K562 (cell line): ENCODE results near the gene SANBR. TPM values are rescaled to one million over a fixed set of nuclear protein-coding genes. Genes with fewer than 3 reads are reported as not detected.
A peak's percentile ranks its signal among the peaks of the same experiment; 100 is the strongest.

Experiments
- ATAC-seq: fragments of 200-7000 bp; cut with Tn5 transposase; 3 replicates; pipeline ENCODE4 v1.9.1; 2020; ENCODE audit warnings: moderate library complexity
- BruUV-seq: library from RNA; stranded (reverse); fragments of 400-500 nt; replicated peaks from 2 replicates; lab custom pipeline; 2021; lab: Mats Ljungman, UMichigan
- CTCF ChIA-PET: fragments of 300-600 bp; formaldehyde crosslinking; extraction: SDS; loops from one replicate; lab custom pipeline; 2021; ENCODE audit warnings: low intra/inter-chr PET ratio; lab: Yijun Ruan, JAX
- POLR2A ChIA-PET: fragments of 300-600, 350-650 bp; sonication (Branson Sonifier 250); formaldehyde crosslinking; extraction: SDS; loops from one replicate; lab custom pipeline; 2021; ENCODE audit warnings: antibody characterized with exemption, inconsistent platforms; lab: Yijun Ruan, JAX
- DNase-seq, 4 experiments: peaks; one replicate each; pipeline versions ENCODE4 v3.0.0 to v3.0.0-alpha.2; 2011 to 2018; ENCODE audit warnings: low spot score in 3 of 4, mixed read lengths in 3 of 4; ENCODE audit errors: extremely low read depth in 1 of 4
- FAIRE-seq: peaks from 2 replicates; lab custom pipeline; 2011; peaks lifted over from hg19 to GRCh38; lab: Jason Lieb, UNC
- H2AFZ ChIP-seq: 2 replicates; pipeline ENCODE4 v1.6.0; 2011; ENCODE audit warnings: low read depth, low read length, control low read depth, inconsistent platforms
- H3K27ac ChIP-seq: fragments of 200-600 bp; 3 replicates; pipeline ENCODE4 v1.8.0; 2011; ENCODE audit warnings: low read depth, mild to moderate bottlenecking, control low read depth, inconsistent platforms, low read length, moderate library complexity, mixed read lengths; ENCODE audit errors: extremely low read depth
- H3K27me3 ChIP-seq, 2 experiments: fragments of 300-600 bp in 1 of 2; 2 replicates in 1 of 2; 3 replicates in 1 of 2; pipeline versions ENCODE4 v1.6.0 to v1.8.0; 2011; ENCODE audit warnings: inconsistent platforms in 2 of 2, low read length in 2 of 2, mild to moderate bottlenecking in 1 of 2, mixed read lengths in 1 of 2, moderate library complexity in 1 of 2; ENCODE audit not compliant: control insufficient read depth in 2 of 2, insufficient read depth in 2 of 2
- H3K36me3 ChIP-seq: fragments of 300-600 bp; 3 replicates; pipeline ENCODE4 v1.8.0; 2011; ENCODE audit warnings: mild to moderate bottlenecking, low read length, inconsistent platforms; ENCODE audit not compliant: control insufficient read depth, insufficient read depth
- H3K4me1 ChIP-seq, 2 experiments: fragments of 200-600 bp in 1 of 2; replicated peaks in 1 of 2; 2 replicates in 1 of 2; 3 replicates in 1 of 2; pipeline versions ENCODE4 v1.5.1 to v1.8.0; 2011; ENCODE audit warnings: inconsistent platforms in 2 of 2, low read length in 2 of 2, mild to moderate bottlenecking in 1 of 2, mixed read lengths in 1 of 2, moderate library complexity in 1 of 2; ENCODE audit not compliant: control insufficient read depth in 2 of 2, insufficient read depth in 2 of 2
- H3K4me2 ChIP-seq: 2 replicates; pipeline ENCODE4 v1.6.1; 2011; ENCODE audit warnings: low read length, control low read depth, inconsistent platforms, mixed read lengths; ENCODE audit not compliant: insufficient read depth
- H3K4me3 ChIP-seq: fragments of 200-600 bp; sonication (generic), shearing (Covaris generic); 2 replicates; pipeline ENCODE4 v1.5.1; 2016; ENCODE audit warnings: control low read depth, inconsistent platforms
- H3K79me2 ChIP-seq: fragments of 200-600 bp; 3 replicates; pipeline ENCODE4 v1.8.0; 2011; ENCODE audit warnings: low read length, inconsistent platforms; ENCODE audit not compliant: control insufficient read depth, insufficient read depth
- H3K9ac ChIP-seq, 2 experiments: 2 replicates each; pipeline versions ENCODE4 v1.6.0 to v1.6.1; 2011; ENCODE audit warnings: low read depth in 2 of 2, low read length in 2 of 2, control low read depth in 1 of 2, inconsistent platforms in 1 of 2, mild to moderate bottlenecking in 1 of 2, mixed read lengths in 1 of 2; ENCODE audit not compliant: insufficient read depth in 1 of 2
- H3K9me1 ChIP-seq: one replicate; pipeline ENCODE4 v1.6.0; 2011; ENCODE audit warnings: inconsistent platforms, mild to moderate bottlenecking, low read length, moderate library complexity; ENCODE audit not compliant: control insufficient read depth, insufficient read depth
- H3K9me3 ChIP-seq: replicated peaks from 2 replicates; pipeline ENCODE4 v1.5.1; 2011; ENCODE audit warnings: low read depth, low read length, inconsistent platforms; ENCODE audit not compliant: control insufficient read depth, insufficient read depth
- H4K20me1 ChIP-seq: replicated peaks from 2 replicates; pipeline ENCODE4 v1.6.1; 2011; ENCODE audit warnings: low read length, inconsistent platforms, mixed read lengths; ENCODE audit not compliant: control insufficient read depth, insufficient read depth
- ATF2 ChIP-seq: sonication (generic); formaldehyde crosslinking; IDR thresholded peaks from 2 replicates; pipeline ENCODE4 v1.8.1; 2022; ENCODE audit warnings: missing genetic modification reagents
- CHD2 ChIP-seq: IDR thresholded peaks from 2 replicates; pipeline ENCODE4 v1.6.1; 2011; ENCODE audit warnings: low read depth, low read length
- CREB3 ChIP-seq: fragments of 450-650 bp; conservative IDR thresholded peaks from 2 replicates; pipeline ENCODE4 v1.6.1; 2016; ENCODE audit warnings: missing genetic modification characterization, low read depth, mild to moderate bottlenecking, missing compliant biosample characterization, moderate library complexity
- HIVEP1 ChIP-seq: fragments of 250-450 bp; sonication (Bioruptor Pico); IDR thresholded peaks from 2 replicates; pipeline ENCODE4 v1.4.0; 2020; ENCODE audit warnings: mild to moderate bottlenecking
- IFI16 ChIP-seq: fragments of 250-450 bp; sonication (Bioruptor Pico); IDR thresholded peaks from 2 replicates; pipeline ENCODE4 v2.1.2; 2022; ENCODE audit warnings: mild to moderate bottlenecking, inconsistent platforms
- KAT7 ChIP-seq: sonication (generic); formaldehyde crosslinking; IDR thresholded peaks from 2 replicates; pipeline ENCODE4 v1.8.0; 2022; ENCODE audit warnings: missing genetic modification reagents, mild to moderate bottlenecking, borderline replicate concordance
- MTA3 ChIP-seq: fragments of 450-650 bp; formaldehyde crosslinking; IDR thresholded peaks from 2 replicates; pipeline ENCODE4 v1.6.1; 2017; ENCODE audit warnings: mild to moderate bottlenecking, borderline replicate concordance
- SNAPC5 ChIP-seq: fragments of 250-450 bp; sonication (Bioruptor Pico); IDR thresholded peaks from 2 replicates; pipeline ENCODE4 v1.8.0; 2021; ENCODE audit warnings: moderate library complexity, mild to moderate bottlenecking, inconsistent platforms
- TAF1 ChIP-seq: IDR thresholded peaks from 2 replicates; pipeline ENCODE4 v1.6.1; 2011; ENCODE audit warnings: mild to moderate bottlenecking, low read length, moderate library complexity; ENCODE audit not compliant: insufficient read depth, control insufficient read depth, severe bottlenecking; ENCODE audit errors: extremely low read depth
- U2AF1 ChIP-seq: fragments of 200-400 bp; formaldehyde crosslinking; optimal IDR thresholded peaks from 2 replicates; pipeline ENCODE3; 2017; ENCODE audit warnings: mild to moderate bottlenecking, low read depth, low read length, moderate library complexity
- ZNF407 ChIP-seq: fragments of 450-650 bp; IDR thresholded peaks from 2 replicates; pipeline ENCODE4 v1.6.1; 2016; ENCODE audit warnings: low read depth
- ZNF79 ChIP-seq: fragments of 250-450 bp; sonication (Bioruptor Pico); IDR thresholded peaks from 2 replicates; pipeline ENCODE4 v1.4.0; 2020; ENCODE audit warnings: low read depth, mild to moderate bottlenecking, moderate library complexity
- WGBS: fragments of 100-300 bp; shearing (Covaris generic); methylation state at CpG from one replicate; pipeline ENCODE4 v1.1.6; 2016; ENCODE audit warnings: low coverage, mixed read lengths; ENCODE audit not compliant: insufficient coverage; ENCODE audit errors: missing lambda C conversion rate; 5-methylcytosine and 5-hydroxymethylcytosine counted together
- in situ Hi-C: fragments of 300-500 bp; cut with MboI; formaldehyde crosslinking; loops from 4 replicates; pipeline ENCODE4 v1.15.0; 2018; ENCODE audit warnings: inconsistent platforms, mixed read lengths
- intact Hi-C: fragments of 100-400 bp; cut with micrococcal nuclease; formaldehyde crosslinking; loops from 2 replicates; pipeline ENCODE4 v1.14.2; 2022
- polyA plus RNA-seq, 8 experiments: library from polyadenylated mRNA; depleted of rRNA in 4 of 8; stranded (reverse) in 5 of 8; unstranded in 3 of 8; fragments of >200 nt; fragmentation: Nextera tagmentation in 2 of 8; fragmentation: Illumina TruSeq in 1 of 8; extraction: Ambion mirVana in 2 of 8; extraction: Trizol in 1 of 8; gene quantifications; 2 replicates each; pipeline versions ENCODE4 v1.2.1 to v1.2.3, GENCODE V29; 2011 to 2014; ENCODE audit warnings: inconsistent platforms in 1 of 8, missing spikeins in 1 of 8
- total RNA-seq, 7 experiments: library from RNA; depleted of rRNA in 6 of 7; stranded (reverse); fragments of >200 nt in 6 of 7; fragmentation: Illumina TruSeq in 2 of 7; extraction: Trizol in 2 of 7; gene quantifications; 2 replicates each; pipeline versions ENCODE4 v1.2.1 to v1.2.3, GENCODE V29; 2011 to 2021; ENCODE audit warnings: low replicate concordance in 1 of 7

SANBR gene
- total and polyA plus RNA-seq, 9 of the 15 experiments (the other 6 are each of a cell fraction or from before 2014, with no cell fraction given), result 1.5 to 7.7 (median 6.2) TPM

GRCh38 chr2:61044636-61045035, 21.0 kb upstream of the SANBR start:
- H3K27ac ChIP-seq, result no peak overlapping the region
- no peaks in the 10 kb centered on the region for H3K4me1 ChIP-seq
- 89% methylated on average over 4 of the region's 4 CpGs for WGBS
- POLR2A ChIA-PET, result interaction anchor here (0.6 kb wide), 1 partner anchor 34 kb away, joined by 3 read pairs; no protein-coding TSS in a partner anchor
- no peaks in the 10 kb centered on the region for H3K9me1 ChIP-seq
- H3K27me3 ChIP-seq, result no peaks in the 10 kb centered on the region
- peaks cover 40% of the 10 kb centered on the region for H3K36me3 ChIP-seq
- FAIRE-seq (peak; percentile 49), DNase-seq (no peak), ATAC-seq (no peak)
- CTCF ChIA-PET, result no interaction called here
- no peaks in the 10 kb centered on the region for H4K20me1 ChIP-seq
- in situ Hi-C loops, result no loop called here
- H2AFZ ChIP-seq, result no peak overlapping the region
- H3K79me2 ChIP-seq, result peaks cover 4% of the 10 kb centered on the region; the same call in 1 of the 3 replicates
- BruUV-seq, result no TSS peak
- H3K9me3 ChIP-seq, result peaks cover 2% of the 10 kb centered on the region; the same call in 1 of the 2 replicates
- no peak overlapping the region for H3K9ac ChIP-seq
- intact Hi-C loops, result no loop called here
- no peak overlapping the region for H3K4me3 ChIP-seq
- H3K4me2 ChIP-seq, result no peak overlapping the region
- no peak for TF ChIP-seq SNAPC5 (CRISPR knock-in tag)
- TF ChIP-seq CREB3 (tag), result no peak
- TF ChIP-seq MTA3, result no peak
- TF ChIP-seq TAF1, result no peak
- TF ChIP-seq KAT7, result no peak
- no peak for TF ChIP-seq CHD2
- TF ChIP-seq IFI16 (CRISPR knock-in tag), result no peak
- no peak for TF ChIP-seq ATF2
- TF ChIP-seq U2AF1, result no peak
- TF ChIP-seq HIVEP1, result no peak
- no peak for TF ChIP-seq ZNF79
- TF ChIP-seq ZNF407, result no peak
